Measurements from ENCODE around the gene ITPR3. TPM values are rescaled to one million over a fixed set of nuclear protein-coding genes. Genes with fewer than 3 reads are reported as not detected.

Gene ITPR3
- total RNA-seq, 2 donors from 2014 or later: 29.6 to 33.3 TPM

DNA sequence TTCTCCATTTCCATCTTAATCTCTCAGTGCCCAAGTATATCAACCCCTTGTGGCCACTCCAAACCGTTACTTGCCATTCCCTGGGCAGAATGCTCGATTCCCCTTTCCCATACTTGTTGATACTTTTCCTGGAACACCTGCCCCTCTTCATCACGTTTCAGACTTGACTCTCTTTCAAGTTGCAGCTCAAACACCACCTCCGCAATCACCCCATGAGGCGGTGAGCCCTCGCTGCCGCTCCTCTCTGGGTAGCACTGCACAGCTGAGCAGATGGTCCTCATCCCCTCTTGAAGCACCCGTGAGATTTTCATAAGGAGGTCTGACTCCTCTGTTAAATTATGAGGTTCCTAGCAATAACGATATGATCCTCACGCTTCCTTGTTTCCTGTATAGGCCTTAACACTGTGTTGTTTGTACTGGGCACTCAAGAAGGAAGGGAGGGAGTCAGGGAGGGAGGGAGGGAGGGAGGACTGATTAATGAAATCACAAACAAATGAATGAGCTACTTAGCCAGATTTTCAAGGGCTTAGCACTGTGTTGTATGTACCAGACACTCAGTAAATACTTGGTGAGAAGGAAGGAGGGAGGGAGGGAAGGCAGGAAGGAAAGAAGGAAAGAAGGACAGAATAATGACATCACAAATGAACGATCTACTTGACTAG lies 98.3 kb downstream of the ITPR3 start:
- Histone ChIP-seq H3K27ac (ENCODE audit: low read depth, low read length) (no peak overlapping the region), H3K9ac (ENCODE audit: extremely low read depth, low read length, poor library complexity, severe bottlenecking) (no peak overlapping the region), H3K27me3 (ENCODE audit: control insufficient read depth, insufficient read depth, low read length, poor library complexity, severe bottlenecking) (no peaks in the 10 kb centered on the region), H3K36me3 (ENCODE audit: control insufficient read depth, insufficient read depth, low read length) (no peaks in the 10 kb centered on the region), H3K9me3 (ENCODE audit: control insufficient read depth, low read length) (no peaks in the 10 kb centered on the region), H3K4me3 (ENCODE audit: low read length) (no peak overlapping the region), H3K4me1 (ENCODE audit: control insufficient read depth, insufficient read depth, low read length) (no peaks in the 10 kb centered on the region)
- peaks cover 14% of the 10 kb centered on the region for H3K27me3 Mint-ChIP-seq (ENCODE audit: insufficient read depth)
- no peak overlapping the region for H3K4me3 Mint-ChIP-seq
- no peaks in the 10 kb centered on the region for H3K36me3 Mint-ChIP-seq (ENCODE audit: low read depth)
- no peak for DNase-seq
- peaks cover 9% of the 10 kb centered on the region for H3K4me1 Mint-ChIP-seq
- no peak overlapping the region for H3K27ac Mint-ChIP-seq
- WGBS, 2 experiments (ENCODE audit: insufficient coverage in 1 of 2, insufficient read length in 1 of 2): 92 to 95% methylated on average over 8 to 11 of the region's 11 CpGs
- TF ChIP-seq, protein P1, sequence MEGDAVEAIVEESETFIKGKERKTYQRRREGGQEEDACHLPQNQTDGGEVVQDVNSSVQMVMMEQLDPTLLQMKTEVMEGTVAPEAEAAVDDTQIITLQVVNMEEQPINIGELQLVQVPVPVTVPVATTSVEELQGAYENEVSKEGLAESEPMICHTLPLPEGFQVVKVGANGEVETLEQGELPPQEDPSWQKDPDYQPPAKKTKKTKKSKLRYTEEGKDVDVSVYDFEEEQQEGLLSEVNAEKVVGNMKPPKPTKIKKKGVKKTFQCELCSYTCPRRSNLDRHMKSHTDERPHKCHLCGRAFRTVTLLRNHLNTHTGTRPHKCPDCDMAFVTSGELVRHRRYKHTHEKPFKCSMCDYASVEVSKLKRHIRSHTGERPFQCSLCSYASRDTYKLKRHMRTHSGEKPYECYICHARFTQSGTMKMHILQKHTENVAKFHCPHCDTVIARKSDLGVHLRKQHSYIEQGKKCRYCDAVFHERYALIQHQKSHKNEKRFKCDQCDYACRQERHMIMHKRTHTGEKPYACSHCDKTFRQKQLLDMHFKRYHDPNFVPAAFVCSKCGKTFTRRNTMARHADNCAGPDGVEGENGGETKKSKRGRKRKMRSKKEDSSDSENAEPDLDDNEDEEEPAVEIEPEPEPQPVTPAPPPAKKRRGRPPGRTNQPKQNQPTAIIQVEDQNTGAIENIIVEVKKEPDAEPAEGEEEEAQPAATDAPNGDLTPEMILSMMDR (conservative IDR thresholded peaks at IDR 0.05): peak; percentile 16
- H3K9me3 Mint-ChIP-seq: no peaks in the 10 kb centered on the region

DNA sequence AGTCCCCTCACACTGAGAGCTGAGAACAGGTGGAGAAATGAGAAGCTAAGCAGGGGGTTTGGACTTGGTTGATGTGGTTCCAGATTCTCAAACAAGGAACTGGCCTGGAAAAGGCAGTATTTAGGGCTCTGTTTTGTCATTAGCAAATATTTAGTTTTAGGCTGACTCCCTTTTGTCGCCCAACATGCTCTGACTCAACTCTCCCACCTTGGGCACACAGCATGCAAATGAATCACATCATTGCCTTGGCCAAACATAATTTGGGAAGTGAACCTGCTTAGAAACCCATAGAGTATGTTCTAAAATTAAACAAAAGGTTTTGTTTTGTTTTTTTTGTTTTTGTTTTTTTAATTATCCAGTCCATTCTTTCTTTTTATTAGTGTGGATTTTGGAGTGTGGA lies 99.9 kb downstream of the ITPR3 start:
- 91% methylated on average over 1 of the region's 1 CpG; no CpG with 5 or more reads in 1 of the 2 experiments for WGBS, 2 experiments (ENCODE audit: insufficient coverage in 1 of 2, insufficient read length in 1 of 2)
- DNase-seq: no peak
- Mint-ChIP-seq H3K4me1 (peaks cover 9% of the 10 kb centered on the region), H3K36me3 (ENCODE audit: low read depth) (no peaks in the 10 kb centered on the region), H3K9me3 (no peaks in the 10 kb centered on the region), H3K4me3 (no peak overlapping the region), H3K27me3 (ENCODE audit: insufficient read depth) (peaks cover 14% of the 10 kb centered on the region), H3K27ac (no peak overlapping the region)
- TF ChIP-seq, protein P1 (conservative IDR thresholded peaks at IDR 0.05): no peak
- Histone ChIP-seq H3K9me3 (ENCODE audit: control insufficient read depth, low read length) (no peaks in the 10 kb centered on the region), H3K27ac (ENCODE audit: low read depth, low read length) (no peak overlapping the region), H3K36me3 (ENCODE audit: control insufficient read depth, insufficient read depth, low read length) (no peaks in the 10 kb centered on the region), H3K4me3 (ENCODE audit: low read length) (no peak overlapping the region), H3K9ac (ENCODE audit: extremely low read depth, low read length, poor library complexity, severe bottlenecking) (no peak overlapping the region), H3K4me1 (ENCODE audit: control insufficient read depth, insufficient read depth, low read length) (no peaks in the 10 kb centered on the region), H3K27me3 (ENCODE audit: control insufficient read depth, insufficient read depth, low read length, poor library complexity, severe bottlenecking) (no peaks in the 10 kb centered on the region)

DNA sequence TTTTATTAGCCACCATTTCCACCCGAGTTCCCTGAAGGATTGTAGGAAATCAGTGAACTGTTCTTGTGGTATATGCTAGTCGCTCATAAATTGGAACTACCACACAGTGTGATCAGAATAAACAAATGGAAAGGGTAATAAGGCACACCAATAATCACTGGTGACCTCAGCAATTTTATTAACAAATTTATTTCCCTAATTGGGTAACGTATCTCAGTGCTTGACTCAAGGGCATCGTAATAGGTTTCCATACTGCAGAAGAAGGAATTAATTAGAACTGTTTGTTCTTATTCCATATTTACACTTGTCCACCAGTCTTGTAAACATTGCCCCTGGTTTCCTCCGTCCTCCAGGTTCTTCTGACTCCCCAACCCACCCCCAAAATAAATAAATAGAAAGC lies 100.4 kb downstream of the ITPR3 start:
- Histone ChIP-seq H3K27ac (ENCODE audit: low read depth, low read length) (no peak overlapping the region), H3K9ac (ENCODE audit: extremely low read depth, low read length, poor library complexity, severe bottlenecking) (no peak overlapping the region), H3K4me3 (ENCODE audit: low read length) (no peak overlapping the region), H3K36me3 (ENCODE audit: control insufficient read depth, insufficient read depth, low read length) (no peaks in the 10 kb centered on the region), H3K27me3 (ENCODE audit: control insufficient read depth, insufficient read depth, low read length, poor library complexity, severe bottlenecking) (no peaks in the 10 kb centered on the region), H3K9me3 (ENCODE audit: control insufficient read depth, low read length) (no peaks in the 10 kb centered on the region), H3K4me1 (ENCODE audit: control insufficient read depth, insufficient read depth, low read length) (no peaks in the 10 kb centered on the region)
- Mint-ChIP-seq H3K27ac (no peak overlapping the region), H3K4me3 (no peak overlapping the region), H3K27me3 (ENCODE audit: insufficient read depth) (peaks cover 14% of the 10 kb centered on the region), H3K9me3 (no peaks in the 10 kb centered on the region), H3K36me3 (ENCODE audit: low read depth) (no peaks in the 10 kb centered on the region), H3K4me1 (peaks cover 7% of the 10 kb centered on the region)
- WGBS, 2 experiments (ENCODE audit: insufficient coverage in 1 of 2, insufficient read length in 1 of 2): 89 to 100% methylated on average over 1 to 5 of the region's 5 CpGs
- TF ChIP-seq, protein P1 (conservative IDR thresholded peaks at IDR 0.05): no peak
- no peak for DNase-seq

Data from endodermal cell (in vitro differentiated cells).